Activated naive CD4-positive, alpha-beta T cell treated with anti-CD3 and anti-CD28 coated beads for 36 hours (primary cell): Measurements from ENCODE around the gene GNAQ. TPM values are rescaled to one million over a fixed set of nuclear protein-coding genes. Genes with fewer than 3 reads are reported as not detected.
A peak's percentile ranks its signal among the peaks of the same experiment; 100 is the strongest.

Experiments
- CTCF ChIA-PET: fragments of 350-600 bp; sonication (Branson Sonifier 250); formaldehyde crosslinking; loops from one replicate; lab custom pipeline; 2021; ENCODE audit warnings: antibody characterized with exemption; lab: Charles Lee
- DNase-seq: peaks from one replicate; pipeline ENCODE4 v3.0.0-alpha.2; 2020
- H3K27ac Mint-ChIP-seq: one replicate; pipeline ENCODE4 v1.8.0; 2021; ENCODE audit warnings: mild to moderate bottlenecking, mixed read lengths
- H3K27me3 Mint-ChIP-seq: one replicate; pipeline ENCODE4 v1.8.0; 2021; ENCODE audit warnings: low read depth, mixed read lengths
- H3K36me3 Mint-ChIP-seq: one replicate; pipeline ENCODE4 v1.8.0; 2021; ENCODE audit warnings: low read depth, mixed read lengths
- H3K4me1 Mint-ChIP-seq: one replicate; pipeline ENCODE4 v1.8.0; 2021; ENCODE audit warnings: low read depth, mixed read lengths
- H3K4me3 Mint-ChIP-seq: one replicate; pipeline ENCODE4 v1.8.0; 2021; ENCODE audit warnings: mild to moderate bottlenecking, moderate library complexity, mixed read lengths
- H3K9me3 Mint-ChIP-seq: one replicate; pipeline ENCODE4 v1.8.0; 2021; ENCODE audit warnings: mixed read lengths
- intact Hi-C: fragments of 100-400 bp; cut with micrococcal nuclease; formaldehyde crosslinking; loops from one replicate; pipeline ENCODE4 v1.15.1; 2023
- total RNA-seq, 2 experiments: library from RNA; stranded (reverse); gene quantifications; one replicate each; pipeline ENCODE4 v1.2.3, GENCODE V29; 2021

The GNAQ gene
- total RNA-seq, 2 experiments from 2014 or later: 22.4 to 22.7 TPM

DNA sequence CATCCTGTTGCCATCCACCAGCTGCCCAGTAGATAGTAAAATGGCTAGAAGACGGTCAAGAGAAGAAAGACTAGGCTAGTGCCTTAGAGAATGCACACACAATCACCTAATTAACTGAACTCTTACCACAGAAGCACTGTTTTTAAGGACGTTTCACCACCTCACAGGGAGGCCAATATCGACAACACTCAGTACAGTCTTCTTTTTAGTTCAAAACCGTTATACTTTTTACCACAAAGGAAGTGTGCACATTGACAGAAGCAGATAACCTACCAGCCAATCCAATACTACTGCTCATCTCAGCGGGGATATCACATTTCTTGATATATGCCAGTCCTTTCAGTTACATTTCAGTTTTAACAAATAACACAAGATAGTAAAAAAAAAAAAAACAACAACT, 122.3 kb downstream of the GNAQ start:
- peak overlapping the region; percentile 45 for H3K4me3 Mint-ChIP-seq
- intact Hi-C loops: loop anchor here (1.0 to 10.0 kb wide), 3 partner anchors 55 to 605 kb away; no protein-coding TSS in a partner anchor
- H3K4me1 Mint-ChIP-seq: peaks cover 50% of the 10 kb centered on the region
- peaks cover 9% of the 10 kb centered on the region for H3K36me3 Mint-ChIP-seq
- peak; percentile 35 for DNase-seq
- CTCF ChIA-PET: interaction anchor here (0.5 to 1.4 kb wide), 4 partner anchors 9 to 210 kb away, joined by 3 to 4 read pairs (median 4); no protein-coding TSS in a partner anchor
- no peaks in the 10 kb centered on the region for H3K27me3 Mint-ChIP-seq
- peak overlapping the region; percentile 80 for H3K27ac Mint-ChIP-seq
- no peaks in the 10 kb centered on the region for H3K9me3 Mint-ChIP-seq

DNA sequence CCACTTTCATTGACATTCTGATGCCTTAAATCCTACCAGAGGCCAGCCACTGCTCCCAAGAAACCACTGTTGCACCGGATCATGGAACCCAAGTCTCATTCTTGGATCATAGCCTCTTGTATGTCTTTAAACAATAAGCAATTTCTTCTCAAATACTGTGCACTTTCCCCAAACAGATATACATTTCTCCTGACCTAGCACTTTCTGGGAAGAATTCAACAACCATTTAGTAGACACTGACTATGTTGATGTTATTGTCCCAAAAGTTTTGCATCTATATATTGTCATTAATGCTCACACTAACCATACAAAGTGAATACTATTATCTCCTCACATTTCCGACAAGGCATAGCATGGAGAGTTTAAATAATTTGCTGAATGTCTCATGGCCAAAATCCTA, 123.3 kb downstream of the GNAQ start:
- H3K4me1 Mint-ChIP-seq: peaks cover 50% of the 10 kb centered on the region
- no peak overlapping the region for H3K27ac Mint-ChIP-seq
- peaks cover 3% of the 10 kb centered on the region for H3K36me3 Mint-ChIP-seq
- no peaks in the 10 kb centered on the region for H3K27me3 Mint-ChIP-seq
- intact Hi-C loops: loop anchor here (10.0 kb wide), 2 partner anchors 57 to 603 kb away; no protein-coding TSS in a partner anchor
- no peak for DNase-seq
- CTCF ChIA-PET: interaction anchor here (1.4 kb wide), 1 partner anchor 10 kb away, joined by 3 read pairs; no protein-coding TSS in a partner anchor
- H3K9me3 Mint-ChIP-seq: no peaks in the 10 kb centered on the region
- no peak overlapping the region for H3K4me3 Mint-ChIP-seq

DNA sequence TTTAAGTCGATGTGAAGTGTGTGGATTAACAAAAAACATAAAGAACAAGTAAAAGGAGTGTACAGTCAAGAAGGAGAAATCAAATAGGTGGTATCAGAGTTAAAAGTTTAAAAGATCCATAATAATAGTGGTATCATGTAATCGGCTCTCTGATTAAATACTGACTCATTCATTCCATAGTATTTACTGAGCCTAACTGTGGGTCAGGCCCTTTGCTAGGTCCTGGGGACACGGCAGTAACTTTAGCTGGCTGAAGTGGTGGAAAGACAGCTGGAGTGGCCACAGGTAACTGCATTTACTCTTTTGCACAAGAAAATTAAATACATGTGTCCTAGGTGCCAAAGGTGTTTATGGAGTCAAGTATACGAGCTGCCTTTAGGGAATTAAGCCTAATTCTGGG, 124.0 kb downstream of the GNAQ start:
- Mint-ChIP-seq H3K36me3 (peaks cover 3% of the 10 kb centered on the region), H3K4me1 (peaks cover 50% of the 10 kb centered on the region), H3K4me3 (no peak overlapping the region), H3K27ac (no peak overlapping the region), H3K9me3 (no peaks in the 10 kb centered on the region), H3K27me3 (no peaks in the 10 kb centered on the region)
- intact Hi-C loops: loop anchor here (2.0 to 10.0 kb wide), 3 partner anchors 57 to 603 kb away; no protein-coding TSS in a partner anchor
- CTCF ChIA-PET: interaction anchor here (1.1 kb wide), 1 partner anchor 10 kb away, joined by 3 read pairs; no protein-coding TSS in a partner anchor
- DNase-seq: no peak

DNA sequence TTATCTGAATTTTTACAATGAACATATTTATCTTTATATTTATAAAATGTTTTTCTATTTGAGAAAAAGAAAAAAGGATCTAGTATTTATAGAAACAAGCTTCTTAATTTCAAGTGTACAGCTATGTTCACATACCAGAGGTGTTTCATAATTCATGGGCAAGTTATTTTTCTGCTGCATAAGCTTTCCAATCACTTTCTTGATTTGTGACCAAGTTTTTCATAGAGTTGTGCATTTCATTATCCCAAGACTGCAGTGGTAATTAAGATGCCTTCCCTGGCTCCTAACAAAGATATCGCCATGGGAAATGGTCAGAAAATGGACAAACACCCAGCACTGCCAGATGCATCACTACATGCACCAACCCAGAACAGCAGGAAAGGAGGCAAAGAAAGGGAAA, 124.6 kb downstream of the GNAQ start:
- Mint-ChIP-seq H3K4me3 (no peak overlapping the region), H3K4me1 (peaks cover 50% of the 10 kb centered on the region), H3K27me3 (no peaks in the 10 kb centered on the region), H3K9me3 (no peaks in the 10 kb centered on the region), H3K27ac (no peak overlapping the region), H3K36me3 (peaks cover 3% of the 10 kb centered on the region)
- intact Hi-C loops: loop anchor here (2.0 to 10.0 kb wide), 3 partner anchors 58 to 602 kb away; no protein-coding TSS in a partner anchor
- DNase-seq: no peak
- CTCF ChIA-PET: interaction anchor here (0.7 to 1.1 kb wide), 4 partner anchors 10 to 129 kb away, joined by 3 read pairs; no protein-coding TSS in a partner anchor

DNA sequence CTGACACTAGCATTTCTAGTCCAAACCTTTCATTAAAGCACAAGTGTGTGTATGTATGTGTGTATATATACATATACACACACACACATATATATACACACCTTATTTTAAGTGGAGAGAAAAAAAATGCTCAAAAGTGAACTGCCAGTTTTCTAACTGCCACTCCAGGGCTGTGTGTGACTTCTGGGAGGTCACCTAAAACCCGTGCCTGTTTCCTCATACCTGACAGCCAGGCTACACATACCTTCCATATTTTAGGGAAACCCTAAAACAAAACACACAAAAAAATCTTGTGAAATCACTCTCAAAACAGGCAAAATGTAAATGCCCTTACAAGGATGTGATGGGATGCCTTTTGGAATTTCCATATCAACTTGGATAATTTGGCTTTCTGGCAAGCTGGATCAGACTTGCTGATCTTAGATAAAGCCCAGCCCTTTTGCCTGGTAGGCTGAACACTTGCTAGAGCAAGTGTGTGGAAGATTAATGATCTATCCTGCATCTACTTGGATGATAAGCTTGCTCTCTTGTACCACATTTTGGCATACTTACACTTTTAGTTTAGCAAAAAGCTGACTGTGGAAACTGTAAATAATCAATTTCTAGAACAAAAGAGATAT, 127.8 kb downstream of the GNAQ start:
- H3K4me1 Mint-ChIP-seq: peaks cover 36% of the 10 kb centered on the region
- no peaks in the 10 kb centered on the region for H3K27me3 Mint-ChIP-seq
- CTCF ChIA-PET: interaction anchor here (0.6 to 2.8 kb wide), 2 partner anchors 9 to 18 kb away, joined by 3 to 5 read pairs; no protein-coding TSS in a partner anchor
- no peaks in the 10 kb centered on the region for H3K9me3 Mint-ChIP-seq
- intact Hi-C loops: loop anchor here (10.0 kb wide), 2 partner anchors 61 to 599 kb away; no protein-coding TSS in a partner anchor
- H3K36me3 Mint-ChIP-seq: peaks cover 3% of the 10 kb centered on the region
- H3K4me3 Mint-ChIP-seq: no peak overlapping the region
- no peak overlapping the region for H3K27ac Mint-ChIP-seq
- no peak for DNase-seq

DNA sequence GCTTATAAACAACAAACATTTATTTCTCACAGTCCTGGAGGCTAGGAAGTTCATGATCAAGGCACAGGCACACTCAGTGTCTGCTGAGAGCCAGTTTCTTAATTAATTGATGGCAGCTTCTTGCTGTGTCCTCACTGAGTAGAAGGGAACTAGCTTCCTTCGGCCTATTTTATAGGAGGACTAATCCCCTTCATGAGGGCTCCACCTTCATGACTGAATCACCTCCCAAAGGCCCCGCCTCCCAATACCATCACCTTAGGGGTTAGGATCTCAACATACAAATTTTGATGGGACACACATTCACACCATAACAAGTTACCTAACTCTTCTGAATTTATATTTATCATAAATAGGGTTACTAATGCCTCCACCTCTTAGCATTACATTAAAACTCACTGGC, 129.8 kb downstream of the GNAQ start:
- peaks cover 28% of the 10 kb centered on the region for H3K4me1 Mint-ChIP-seq
- H3K27me3 Mint-ChIP-seq: no peaks in the 10 kb centered on the region
- intact Hi-C loops: loop anchor here (10.0 kb wide), 2 partner anchors 63 to 597 kb away; no protein-coding TSS in a partner anchor
- H3K27ac Mint-ChIP-seq: no peak overlapping the region
- CTCF ChIA-PET: no interaction called here
- H3K9me3 Mint-ChIP-seq: no peaks in the 10 kb centered on the region
- H3K36me3 Mint-ChIP-seq: peaks cover 3% of the 10 kb centered on the region
- H3K4me3 Mint-ChIP-seq: no peak overlapping the region
- no peak for DNase-seq

DNA sequence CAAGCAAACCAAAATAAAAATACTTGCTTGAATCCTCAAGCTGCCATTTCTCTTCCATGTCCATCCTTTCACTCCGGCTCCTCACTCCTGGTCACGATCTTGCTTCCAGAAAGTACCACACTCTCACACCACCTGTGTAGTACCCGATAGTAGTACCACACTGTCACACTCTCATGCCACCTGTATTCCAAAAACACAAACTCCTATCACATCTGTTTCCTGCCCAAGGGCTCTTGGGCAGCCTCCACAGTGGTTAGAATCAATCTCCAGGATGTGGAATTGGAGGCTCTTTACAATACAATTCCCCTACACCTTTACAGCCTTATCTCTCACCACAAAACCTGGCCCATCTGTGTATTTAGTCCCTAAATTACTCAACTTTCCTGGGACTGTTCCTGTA, 130.6 kb downstream of the GNAQ start:
- Mint-ChIP-seq H3K36me3 (peaks cover 3% of the 10 kb centered on the region), H3K4me1 (peaks cover 28% of the 10 kb centered on the region)
- intact Hi-C loops: loop anchor here (10.0 kb wide), 2 partner anchors 64 to 596 kb away; no protein-coding TSS in a partner anchor

DNA sequence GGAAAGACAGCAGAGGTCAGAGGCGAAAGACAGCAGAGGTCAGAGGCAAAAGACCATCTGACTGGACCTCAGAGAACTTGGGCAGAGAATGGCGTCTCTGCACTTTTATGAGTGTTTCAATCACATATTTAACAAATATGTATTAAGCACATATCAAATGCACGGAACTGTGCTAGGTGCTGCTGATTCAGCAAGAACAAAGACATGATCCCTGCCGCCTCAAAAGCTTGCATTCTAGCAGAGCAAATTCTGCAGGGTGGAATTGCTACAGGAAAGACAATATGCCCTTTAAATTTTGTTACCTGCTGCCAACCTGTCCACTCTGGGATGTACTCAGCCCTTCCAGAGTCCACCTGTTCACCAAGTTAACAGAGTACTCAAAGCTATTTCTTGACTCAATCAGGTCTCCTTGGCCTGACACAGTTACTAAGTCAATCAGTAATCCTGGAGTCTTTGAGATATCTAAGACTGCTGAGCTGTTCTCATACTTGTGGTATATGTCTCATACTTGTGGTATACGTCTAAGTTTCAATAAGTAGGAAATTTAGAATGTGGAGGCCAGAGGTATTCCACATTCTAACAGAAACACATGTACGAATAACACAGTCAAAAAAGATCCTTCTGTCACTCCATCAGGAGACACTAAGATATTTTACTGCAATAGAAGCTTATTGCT, 131.8 kb downstream of the GNAQ start:
- intact Hi-C loops: loop anchor here (10.0 kb wide), 2 partner anchors 65 to 595 kb away; no protein-coding TSS in a partner anchor
- no peak overlapping the region for H3K4me3 Mint-ChIP-seq
- no peak for DNase-seq
- H3K27me3 Mint-ChIP-seq: no peaks in the 10 kb centered on the region
- H3K36me3 Mint-ChIP-seq: peaks cover 9% of the 10 kb centered on the region
- H3K4me1 Mint-ChIP-seq: peaks cover 26% of the 10 kb centered on the region
- no peaks in the 10 kb centered on the region for H3K9me3 Mint-ChIP-seq
- no peak overlapping the region for H3K27ac Mint-ChIP-seq
- CTCF ChIA-PET: no interaction called here

More for the DNA sequence above, 130.6 kb downstream of the GNAQ start:
- DNase-seq: no peak
- no peaks in the 10 kb centered on the region for H3K27me3 Mint-ChIP-seq
- no peak overlapping the region for H3K4me3 Mint-ChIP-seq
- no peak overlapping the region for H3K27ac Mint-ChIP-seq
- CTCF ChIA-PET: no interaction called here
- H3K9me3 Mint-ChIP-seq: no peaks in the 10 kb centered on the region

DNA sequence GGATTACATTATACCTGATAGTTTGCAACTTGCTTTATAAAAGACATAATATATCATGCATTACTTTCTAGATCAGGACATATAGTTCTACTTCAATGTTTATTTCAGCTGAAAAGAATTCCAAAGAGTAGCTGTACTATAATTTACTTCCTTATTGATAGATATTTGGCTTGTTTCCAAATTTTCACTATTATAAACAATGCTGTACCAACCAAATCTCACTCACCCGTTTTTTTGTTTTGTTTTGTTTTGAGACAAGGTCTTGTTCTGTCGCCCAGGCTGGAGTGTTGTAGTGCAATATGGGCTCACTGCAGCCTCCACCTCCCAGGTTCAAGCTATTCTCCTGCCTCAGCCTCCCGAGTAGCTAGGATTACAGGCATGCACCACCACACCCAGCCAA, 132.7 kb downstream of the GNAQ start:
- Mint-ChIP-seq H3K4me3 (no peak overlapping the region), H3K4me1 (peaks cover 26% of the 10 kb centered on the region), H3K27me3 (no peaks in the 10 kb centered on the region), H3K9me3 (no peaks in the 10 kb centered on the region), H3K27ac (no peak overlapping the region), H3K36me3 (peaks cover 8% of the 10 kb centered on the region)
- intact Hi-C loops: no loop called here
- no peak for DNase-seq
- CTCF ChIA-PET: no interaction called here

DNA sequence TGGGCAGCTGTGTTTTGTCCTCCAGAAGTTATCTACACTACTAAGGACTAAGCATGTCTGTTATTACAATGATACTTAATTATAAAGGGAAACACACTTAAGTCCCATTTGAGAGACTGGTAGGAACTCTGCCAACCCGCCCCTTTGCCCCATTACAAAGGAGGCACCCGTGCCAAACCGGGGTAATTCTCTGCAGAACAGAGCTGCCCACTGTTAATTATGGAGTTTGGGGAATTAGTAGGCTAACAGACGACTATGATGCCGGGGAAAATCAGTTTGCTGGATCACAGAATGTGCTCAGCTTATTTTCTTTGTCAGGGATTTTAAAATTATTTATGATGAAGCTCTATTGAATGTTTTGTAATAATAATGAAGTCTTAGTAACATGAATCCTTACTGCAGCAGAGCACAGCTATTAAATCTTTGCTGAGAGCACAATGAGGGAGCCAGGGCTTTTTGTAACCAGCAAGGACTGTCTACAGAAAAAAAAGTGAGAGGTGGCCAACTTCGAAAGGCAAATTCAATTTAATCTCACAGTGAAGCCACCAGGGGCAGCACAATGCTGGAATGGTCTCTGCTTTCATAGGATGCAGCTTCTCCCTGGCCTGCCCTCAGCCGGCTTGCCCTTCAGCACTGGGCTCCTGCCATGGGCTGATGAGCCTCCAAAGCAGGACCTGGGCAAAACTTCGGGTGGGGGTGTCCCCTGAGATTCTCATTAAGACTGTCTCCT, 134.5 kb downstream of the GNAQ start:
- Mint-ChIP-seq H3K4me1 (peaks cover 37% of the 10 kb centered on the region), H3K27ac (no peak overlapping the region), H3K36me3 (peaks cover 8% of the 10 kb centered on the region), H3K9me3 (no peaks in the 10 kb centered on the region), H3K27me3 (no peaks in the 10 kb centered on the region), H3K4me3 (no peak overlapping the region)
- CTCF ChIA-PET: interaction anchor here (0.6 to 2.2 kb wide), 4 partner anchors 8 to 13 kb away, joined by 3 to 7 read pairs (median 4); no protein-coding TSS in a partner anchor
- no peak for DNase-seq
- intact Hi-C loops: no loop called here

DNA sequence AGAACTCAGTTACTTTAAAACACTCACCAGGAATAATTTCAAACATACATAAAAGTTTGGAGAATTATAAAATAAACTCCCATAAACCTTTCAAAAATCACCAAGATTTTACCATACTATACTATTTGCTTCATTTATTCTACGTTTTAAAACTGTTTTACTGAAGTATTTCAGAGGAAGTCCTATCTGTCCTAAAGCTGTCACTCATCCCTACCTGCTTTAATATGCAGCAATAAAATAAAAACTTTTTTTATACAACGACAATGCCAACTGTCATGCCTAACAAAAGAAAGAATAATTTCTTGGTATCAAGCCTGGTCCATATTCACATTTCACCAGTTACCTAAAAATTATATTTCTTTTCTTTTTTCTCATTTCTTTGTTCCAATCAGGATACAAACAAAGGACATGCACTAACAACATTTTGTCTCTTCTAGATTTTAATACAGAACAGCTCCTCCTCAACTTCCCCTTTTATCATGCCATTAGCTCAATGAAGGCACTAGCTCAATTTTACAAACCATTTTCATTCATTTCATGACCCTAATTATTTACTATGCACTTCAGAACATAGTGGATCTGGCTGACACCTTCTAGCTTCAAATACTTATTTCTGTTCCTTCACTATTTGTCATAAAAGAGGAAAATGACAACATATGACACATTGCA, 135.2 kb downstream of the GNAQ start:
- Mint-ChIP-seq H3K9me3 (no peaks in the 10 kb centered on the region), H3K27ac (no peak overlapping the region), H3K4me1 (peaks cover 41% of the 10 kb centered on the region), H3K27me3 (no peaks in the 10 kb centered on the region), H3K4me3 (no peak overlapping the region), H3K36me3 (peaks cover 8% of the 10 kb centered on the region)
- no peak for DNase-seq
- intact Hi-C loops: no loop called here
- CTCF ChIA-PET: interaction anchor here (0.6 to 2.2 kb wide), 4 partner anchors 9 to 1580 kb away, joined by 3 to 7 read pairs (median 4); no protein-coding TSS in a partner anchor
